ENCODE data around the gene PCSK4.

Gene PCSK4

DNA sequence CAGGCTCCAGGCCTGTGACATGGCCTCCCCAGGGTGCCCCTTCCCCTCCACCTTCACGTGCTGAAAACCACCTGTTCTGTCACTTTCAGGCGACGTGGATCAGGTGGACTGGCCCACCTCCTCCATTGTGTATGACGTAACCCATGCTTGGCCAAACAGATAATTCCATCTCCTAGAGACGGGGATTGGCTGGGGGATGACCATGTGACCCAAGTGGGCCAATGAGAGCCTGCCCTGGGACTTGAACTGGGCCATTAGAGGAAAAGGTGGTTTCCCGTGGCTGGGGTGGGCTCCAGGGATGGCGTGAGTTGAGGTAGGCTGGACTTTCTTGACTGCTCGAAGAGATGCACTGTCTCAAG is 26.2 kb upstream of the PCSK4 start:
- no peak overlapping the region for H3K4me3 ChIP-seq (ENCODE audit: low read length)
- H3K27ac ChIP-seq (ENCODE audit: low read depth, low read length), result no peak overlapping the region
- TF ChIP-seq EZH2phosphoT487 (IDR thresholded peaks at IDR 0.05; ENCODE audit: borderline replicate concordance, low read length), result no peak
- TF ChIP-seq, protein P1, sequence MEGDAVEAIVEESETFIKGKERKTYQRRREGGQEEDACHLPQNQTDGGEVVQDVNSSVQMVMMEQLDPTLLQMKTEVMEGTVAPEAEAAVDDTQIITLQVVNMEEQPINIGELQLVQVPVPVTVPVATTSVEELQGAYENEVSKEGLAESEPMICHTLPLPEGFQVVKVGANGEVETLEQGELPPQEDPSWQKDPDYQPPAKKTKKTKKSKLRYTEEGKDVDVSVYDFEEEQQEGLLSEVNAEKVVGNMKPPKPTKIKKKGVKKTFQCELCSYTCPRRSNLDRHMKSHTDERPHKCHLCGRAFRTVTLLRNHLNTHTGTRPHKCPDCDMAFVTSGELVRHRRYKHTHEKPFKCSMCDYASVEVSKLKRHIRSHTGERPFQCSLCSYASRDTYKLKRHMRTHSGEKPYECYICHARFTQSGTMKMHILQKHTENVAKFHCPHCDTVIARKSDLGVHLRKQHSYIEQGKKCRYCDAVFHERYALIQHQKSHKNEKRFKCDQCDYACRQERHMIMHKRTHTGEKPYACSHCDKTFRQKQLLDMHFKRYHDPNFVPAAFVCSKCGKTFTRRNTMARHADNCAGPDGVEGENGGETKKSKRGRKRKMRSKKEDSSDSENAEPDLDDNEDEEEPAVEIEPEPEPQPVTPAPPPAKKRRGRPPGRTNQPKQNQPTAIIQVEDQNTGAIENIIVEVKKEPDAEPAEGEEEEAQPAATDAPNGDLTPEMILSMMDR (IDR thresholded peaks at IDR 0.05; ENCODE audit: low read depth, low read length, poor library complexity, severe bottlenecking), result no peak
- H3K79me2 ChIP-seq (ENCODE audit: control insufficient read depth, low read length), result no peaks in the 10 kb centered on the region
- H3F3A ChIP-seq (ENCODE audit: control insufficient read depth, insufficient read depth), result no peaks in the 10 kb centered on the region
- no peaks in the 10 kb centered on the region for H3K9me3 ChIP-seq (ENCODE audit: control insufficient read depth, insufficient read depth, low read length)
- H3K4me2 ChIP-seq (ENCODE audit: low read length), result no peak overlapping the region
- no peaks in the 10 kb centered on the region for H3K36me3 ChIP-seq (ENCODE audit: control insufficient read depth, low read length)
- H4K20me1 ChIP-seq (ENCODE audit: control insufficient read depth, insufficient read depth, low read depth, low read length), result 0 out of 2 replicates have a peak, but pooled peaks cover 3% of the 10 kb centered on the region
- no peaks in the 10 kb centered on the region for H3K9me2 ChIP-seq (replicated peaks; ENCODE audit: control insufficient read depth, low read length)
- H3K4me1 ChIP-seq (ENCODE audit: control insufficient read depth, low read length), result peaks cover 10% of the 10 kb centered on the region
- H3K27me3 ChIP-seq (ENCODE audit: control insufficient read depth, low read length), result peaks cover 6% of the 10 kb centered on the region

DNA sequence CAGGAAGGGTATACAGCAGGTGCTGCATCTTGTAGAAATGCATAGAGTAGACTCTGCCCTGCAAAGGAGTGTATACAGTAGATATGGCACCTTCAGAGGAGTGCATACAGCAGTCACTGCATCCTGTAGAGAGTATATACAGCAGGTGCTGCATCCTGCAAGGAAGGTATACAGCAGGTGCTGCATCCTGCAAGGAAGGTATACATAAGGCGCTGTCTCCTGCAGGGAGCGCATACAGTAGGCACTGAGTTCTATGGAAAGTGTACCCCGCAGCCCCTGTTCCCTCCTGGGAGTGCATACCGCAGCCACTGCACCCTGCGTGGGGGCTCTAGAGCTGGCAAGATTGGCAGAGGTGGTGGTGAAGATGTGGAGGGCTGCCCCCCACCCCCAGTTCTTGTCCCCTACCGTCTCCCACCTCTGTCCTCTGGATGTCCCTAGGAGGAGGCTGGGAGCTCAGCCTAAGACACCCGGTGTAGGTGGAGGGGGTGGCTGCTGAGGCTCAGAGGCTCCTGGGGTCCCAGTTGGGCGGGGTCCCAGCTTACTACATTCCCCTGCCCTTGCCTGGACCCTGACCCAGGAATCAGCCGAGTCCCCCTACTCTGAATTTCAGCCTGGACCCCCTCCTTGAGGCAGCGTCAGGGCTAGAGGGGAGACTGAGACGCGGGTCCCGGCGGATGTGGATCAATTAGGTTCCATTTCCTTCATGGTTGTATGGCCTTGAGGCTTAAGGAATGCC is 25.0 kb upstream of the PCSK4 start:
- no peak for TF ChIP-seq EZH2phosphoT487 (IDR thresholded peaks at IDR 0.05; ENCODE audit: borderline replicate concordance, low read length)
- TF ChIP-seq, protein P1 (IDR thresholded peaks at IDR 0.05; ENCODE audit: low read depth, low read length, poor library complexity, severe bottlenecking), result no peak
- Histone ChIP-seq H3K27ac (ENCODE audit: low read depth, low read length) (no peak overlapping the region), H3K27me3 (ENCODE audit: control insufficient read depth, low read length) (peaks cover 16% of the 10 kb centered on the region), H3K4me1 (ENCODE audit: control insufficient read depth, low read length) (peaks cover 10% of the 10 kb centered on the region), H3K36me3 (ENCODE audit: control insufficient read depth, low read length) (no peaks in the 10 kb centered on the region), H4K20me1 (ENCODE audit: control insufficient read depth, insufficient read depth, low read depth, low read length) (0 out of 2 replicates have a peak, but pooled peaks cover 3% of the 10 kb centered on the region), H3K79me2 (ENCODE audit: control insufficient read depth, low read length) (no peaks in the 10 kb centered on the region), H3K4me2 (ENCODE audit: low read length) (no peak overlapping the region), H3K9me3 (ENCODE audit: control insufficient read depth, insufficient read depth, low read length) (no peaks in the 10 kb centered on the region), H3K4me3 (ENCODE audit: low read length) (no peak overlapping the region), H3F3A (ENCODE audit: control insufficient read depth, insufficient read depth) (no peaks in the 10 kb centered on the region), H3K9me2 (replicated peaks; ENCODE audit: control insufficient read depth, low read length) (no peaks in the 10 kb centered on the region)

DNA sequence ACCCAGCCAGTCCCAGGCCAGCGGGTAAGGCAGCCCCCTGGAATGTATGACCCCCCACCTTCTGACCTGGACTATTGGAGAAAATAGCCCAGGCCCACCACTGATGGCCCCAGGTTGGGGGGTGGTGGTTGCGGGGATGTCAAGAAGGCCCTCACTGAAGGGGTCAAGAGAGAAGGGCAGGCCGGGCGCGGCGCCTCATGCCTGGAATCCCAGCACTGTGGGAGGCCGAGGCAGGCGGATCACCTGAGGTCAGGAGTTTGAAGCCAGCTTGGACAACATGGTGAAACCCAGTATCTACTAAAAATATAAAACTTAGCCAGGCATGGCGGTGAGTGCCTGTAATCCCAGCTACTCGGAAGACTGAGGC is 24.1 kb upstream of the PCSK4 start:
- Histone ChIP-seq H3K27me3 (ENCODE audit: control insufficient read depth, low read length) (peaks cover 22% of the 10 kb centered on the region), H3K9me3 (ENCODE audit: control insufficient read depth, insufficient read depth, low read length) (no peaks in the 10 kb centered on the region), H3K4me1 (ENCODE audit: control insufficient read depth, low read length) (peaks cover 10% of the 10 kb centered on the region), H3K4me3 (ENCODE audit: low read length) (no peak overlapping the region), H3K9me2 (replicated peaks; ENCODE audit: control insufficient read depth, low read length) (no peaks in the 10 kb centered on the region), H3K27ac (ENCODE audit: low read depth, low read length) (no peak overlapping the region), H3K4me2 (ENCODE audit: low read length) (no peak overlapping the region), H3F3A (ENCODE audit: control insufficient read depth, insufficient read depth) (no peaks in the 10 kb centered on the region), H3K79me2 (ENCODE audit: control insufficient read depth, low read length) (no peaks in the 10 kb centered on the region), H4K20me1 (ENCODE audit: control insufficient read depth, insufficient read depth, low read depth, low read length) (0 out of 2 replicates have a peak, but pooled peaks cover 3% of the 10 kb centered on the region), H3K36me3 (ENCODE audit: control insufficient read depth, low read length) (no peaks in the 10 kb centered on the region)
- no peak for TF ChIP-seq EZH2phosphoT487 (IDR thresholded peaks at IDR 0.05; ENCODE audit: borderline replicate concordance, low read length)
- TF ChIP-seq, protein P1 (IDR thresholded peaks at IDR 0.05; ENCODE audit: low read depth, low read length, poor library complexity, severe bottlenecking), result no peak

Data from DOHH2 (cell line).